ENCODE data around the gene CLK2.

GRCh38 chr1:155260276-155260675 is 13.0 kb downstream of the CLK2 start:
- TF ChIP-seq POLR2AphosphoS5 (IDR thresholded peaks at IDR 0.05; ENCODE audit: low read depth, low read length) (no peak), POLR2A (IDR thresholded peaks at IDR 0.05; ENCODE audit: low read depth, low read length) (no peak)
